Measurements from ENCODE around the gene SAMD4B. TPM values are rescaled to one million over a fixed set of nuclear protein-coding genes. Genes with fewer than 3 reads are reported as not detected.
A peak's percentile ranks its signal among the peaks of the same experiment; 100 is the strongest.

The SAMD4B gene
- total RNA-seq, 3 donors from 2014 or later = 57.4 to 65.2 (median 59.7) TPM

DNA sequence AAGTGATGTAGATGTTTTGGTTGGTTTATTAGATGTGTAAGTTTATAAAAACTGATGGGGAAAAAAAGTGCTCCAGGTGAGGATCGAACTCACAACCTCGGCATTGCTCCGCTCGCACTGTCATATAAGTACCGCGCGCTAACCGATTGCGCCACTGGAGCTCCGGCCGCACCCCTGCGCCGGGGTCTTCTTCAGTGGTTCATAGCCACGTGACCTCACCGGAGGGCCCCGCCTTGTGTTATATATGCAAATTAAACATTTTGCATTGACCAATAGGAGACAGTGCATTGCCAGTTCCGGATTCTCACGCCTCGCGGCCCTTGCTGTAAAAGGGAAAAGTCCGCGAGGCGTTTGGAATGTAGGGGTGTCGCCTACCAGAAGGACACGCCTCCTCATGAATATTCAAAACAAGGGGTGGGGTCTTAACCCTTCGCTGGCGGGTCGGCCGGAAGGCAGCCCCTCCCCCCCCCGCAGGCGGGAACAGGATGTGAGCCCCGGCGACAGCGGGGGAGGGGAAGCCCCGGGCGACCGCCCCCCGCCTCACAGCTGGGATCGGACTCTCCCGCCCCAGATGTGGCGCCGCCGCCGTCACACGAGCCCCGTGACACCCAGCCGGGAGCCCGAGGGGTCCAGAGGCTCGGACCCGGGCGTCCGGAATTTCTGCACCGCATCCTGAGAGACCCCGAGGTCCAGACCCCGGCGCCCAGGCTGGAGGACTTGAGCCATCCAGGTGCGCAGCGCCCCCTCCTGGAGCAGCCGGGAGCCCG, 70.1 kb downstream of the SAMD4B start, which contains the start of gene PLEKHG2:
TSS of gene PLEKHG2 (plus strand) at position 570 of the 767 bp plus-strand sequence. CDS start 1,418 bp downstream, outside the sequence.
- Histone ChIP-seq H3K27me3 (no peaks in the 10 kb centered on the region), H3K4me1 (no peaks in the 10 kb centered on the region), H3K9me3 (no peaks in the 10 kb centered on the region), H3K36me3 (peaks cover 6% of the 10 kb centered on the region), H3K4me3 (peak within 1 kb of the TSS; percentile 81 to 98 (median 96)), H3K27ac (peak within 1 kb of the TSS; percentile 100)
- intact Hi-C loops (cut with DNase I; ENCODE audit: low total_unique reads) = no loop called here
- TF ChIP-seq POLR2AphosphoS5 (IDR thresholded peaks at IDR 0.05) (peak; percentile 97 to 100 (median 99)), POLR2A (IDR thresholded peaks at IDR 0.05) (peak; percentile 90)
- TF ChIP-seq, protein P1, sequence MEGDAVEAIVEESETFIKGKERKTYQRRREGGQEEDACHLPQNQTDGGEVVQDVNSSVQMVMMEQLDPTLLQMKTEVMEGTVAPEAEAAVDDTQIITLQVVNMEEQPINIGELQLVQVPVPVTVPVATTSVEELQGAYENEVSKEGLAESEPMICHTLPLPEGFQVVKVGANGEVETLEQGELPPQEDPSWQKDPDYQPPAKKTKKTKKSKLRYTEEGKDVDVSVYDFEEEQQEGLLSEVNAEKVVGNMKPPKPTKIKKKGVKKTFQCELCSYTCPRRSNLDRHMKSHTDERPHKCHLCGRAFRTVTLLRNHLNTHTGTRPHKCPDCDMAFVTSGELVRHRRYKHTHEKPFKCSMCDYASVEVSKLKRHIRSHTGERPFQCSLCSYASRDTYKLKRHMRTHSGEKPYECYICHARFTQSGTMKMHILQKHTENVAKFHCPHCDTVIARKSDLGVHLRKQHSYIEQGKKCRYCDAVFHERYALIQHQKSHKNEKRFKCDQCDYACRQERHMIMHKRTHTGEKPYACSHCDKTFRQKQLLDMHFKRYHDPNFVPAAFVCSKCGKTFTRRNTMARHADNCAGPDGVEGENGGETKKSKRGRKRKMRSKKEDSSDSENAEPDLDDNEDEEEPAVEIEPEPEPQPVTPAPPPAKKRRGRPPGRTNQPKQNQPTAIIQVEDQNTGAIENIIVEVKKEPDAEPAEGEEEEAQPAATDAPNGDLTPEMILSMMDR (IDR thresholded peaks at IDR 0.05) = peak; percentile 77 to 94 (median 94)
- peak; percentile 99 to 100 for DNase-seq (ENCODE audit: low spot score in 2 of 2)

DNA sequence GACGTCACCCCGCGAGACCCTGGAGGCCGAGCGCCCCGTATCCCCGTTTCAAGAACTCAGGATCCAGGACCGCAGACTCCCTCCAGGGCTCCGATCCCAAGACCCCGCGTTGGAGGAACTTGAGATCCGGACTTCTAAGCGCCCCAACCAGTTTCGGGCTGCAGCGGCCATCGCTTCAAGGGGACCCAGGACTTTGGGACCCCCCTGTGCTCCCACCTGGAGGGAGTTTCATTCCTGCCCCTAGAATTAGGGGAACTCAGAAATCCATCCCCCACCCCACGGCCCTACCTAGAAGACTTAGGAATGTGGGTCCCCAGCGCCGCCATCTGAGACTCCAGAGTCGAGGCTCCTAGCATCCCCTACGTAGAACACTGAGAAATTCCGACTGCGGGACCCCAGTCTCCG, 70.6 kb downstream of the SAMD4B start:
- no peak for DNase-seq (ENCODE audit: low spot score in 2 of 2)
- H3K4me1 ChIP-seq = no peaks in the 10 kb centered on the region
- H3K9me3 ChIP-seq = no peaks in the 10 kb centered on the region
- peak overlapping the region; percentile 100 for H3K27ac ChIP-seq
- H3K4me3 ChIP-seq = peak overlapping the region; percentile 81 to 98 (median 96)
- intact Hi-C loops (cut with DNase I; ENCODE audit: low total_unique reads) = no loop called here
- TF ChIP-seq POLR2A (IDR thresholded peaks at IDR 0.05) (peak; percentile 46), POLR2AphosphoS5 (IDR thresholded peaks at IDR 0.05) (peak in 1 of 3 donors; percentile 5)
- TF ChIP-seq, protein P1 (IDR thresholded peaks at IDR 0.05) = peak in 1 of 3 donors; percentile 15
- no peaks in the 10 kb centered on the region for H3K27me3 ChIP-seq
- H3K36me3 ChIP-seq = peaks cover 4% of the 10 kb centered on the region

DNA sequence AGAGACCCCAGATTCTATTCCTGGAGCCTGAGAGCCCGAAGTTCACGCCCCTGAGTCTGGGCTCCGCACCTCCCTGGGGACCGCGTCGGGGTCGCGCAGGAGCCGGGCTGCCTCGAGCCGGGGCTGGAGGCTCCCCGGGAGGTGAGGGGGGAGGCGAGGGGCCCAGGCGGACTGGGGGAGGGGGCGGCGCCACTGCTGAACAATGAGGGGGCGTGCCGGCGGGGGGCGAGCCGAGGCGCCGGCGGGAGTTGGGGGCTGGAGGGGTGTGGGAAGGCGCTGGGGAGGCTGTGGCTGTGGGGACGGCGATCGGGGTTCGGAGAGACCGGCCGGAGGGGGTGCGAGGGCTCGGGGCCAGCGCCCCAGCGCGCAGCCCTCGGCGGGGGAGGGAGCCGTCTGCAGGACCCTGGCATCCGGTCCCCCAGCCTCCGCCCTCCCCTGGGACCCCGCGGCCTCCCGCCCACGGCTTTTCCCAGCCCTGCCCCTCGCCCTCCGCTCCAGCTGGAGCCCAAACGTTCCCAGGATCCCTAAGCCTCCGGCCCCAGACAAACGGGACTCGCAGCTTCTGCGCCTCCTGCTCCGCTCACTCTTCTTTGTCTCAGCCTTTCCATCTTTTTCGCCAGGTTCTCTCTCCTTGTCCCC, 71.2 kb downstream of the SAMD4B start:
- Histone ChIP-seq H3K27ac (peak overlapping the region; percentile 100), H3K9me3 (no peaks in the 10 kb centered on the region), H3K4me3 (peak overlapping the region; percentile 81 to 98 (median 96)), H3K27me3 (no peaks in the 10 kb centered on the region), H3K4me1 (no peaks in the 10 kb centered on the region), H3K36me3 (no peaks in the 10 kb centered on the region)
- DNase-seq (ENCODE audit: low spot score in 2 of 2) = peak in 1 of 2 donors; percentile 61
- no peak for TF ChIP-seq POLR2A (IDR thresholded peaks at IDR 0.05)
- TF ChIP-seq, protein P1 (IDR thresholded peaks at IDR 0.05) = no peak
- peak in 1 of 3 donors; percentile 10 for TF ChIP-seq POLR2AphosphoS5 (IDR thresholded peaks at IDR 0.05)
- intact Hi-C loops (cut with DNase I; ENCODE audit: low total_unique reads) = no loop called here

DNA sequence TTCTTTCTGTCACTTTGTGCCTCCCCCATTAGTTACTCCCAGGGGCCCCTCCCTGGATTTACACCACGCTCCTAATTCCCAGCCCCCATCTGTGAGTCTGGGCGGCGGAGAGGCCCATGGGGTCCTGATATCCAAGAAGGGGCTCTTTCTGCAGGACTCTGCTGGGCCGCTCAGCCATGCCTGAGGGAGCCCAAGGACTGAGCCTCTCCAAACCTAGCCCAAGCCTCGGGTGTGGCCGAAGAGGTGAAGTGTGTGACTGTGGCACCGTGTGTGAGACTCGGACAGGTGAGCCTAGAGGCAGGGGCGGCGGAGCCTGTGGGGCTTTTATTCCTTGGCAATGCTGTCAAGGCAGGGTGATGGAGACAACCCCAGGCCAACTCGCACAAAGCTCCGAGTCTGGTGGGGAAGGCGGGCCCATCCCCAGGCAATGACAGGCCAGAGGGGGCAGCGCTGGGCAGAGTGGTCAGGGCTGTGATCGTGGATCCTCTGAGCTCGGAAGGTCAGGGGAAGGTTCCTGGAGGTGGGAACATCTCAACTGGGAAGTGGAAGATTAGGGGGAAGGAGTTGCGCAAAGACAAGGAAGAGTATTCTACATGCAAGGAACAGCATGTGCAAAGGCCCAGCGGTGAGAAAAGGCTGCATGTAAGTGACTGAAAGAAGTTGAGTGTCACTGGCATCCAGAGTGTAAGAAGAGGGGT, 71.8 kb downstream of the SAMD4B start:
- DNase-seq (ENCODE audit: low spot score in 2 of 2) = no peak
- Histone ChIP-seq H3K9me3 (no peaks in the 10 kb centered on the region), H3K4me1 (no peaks in the 10 kb centered on the region), H3K27ac (peak overlapping the region; percentile 100), H3K4me3 (peak overlapping the region; percentile 81 to 98 (median 96)), H3K36me3 (no peaks in the 10 kb centered on the region), H3K27me3 (no peaks in the 10 kb centered on the region)
- TF ChIP-seq POLR2AphosphoS5 (IDR thresholded peaks at IDR 0.05) = peak in 2 of 3 donors; percentile 6 to 44
- TF ChIP-seq, protein P1 (IDR thresholded peaks at IDR 0.05) = no peak
- intact Hi-C loops (cut with DNase I; ENCODE audit: low total_unique reads) = no loop called here
